ENCODE results near the gene SBNO1. TPM values are rescaled to one million over a fixed set of nuclear protein-coding genes. Genes with fewer than 3 reads are reported as not detected.
"Not testable (repeated sequence)": the region's sequence is repeated elsewhere in the genome, so short reads cannot be mapped to it uniquely, and the experiment has no call there.

Gene SBNO1
- total RNA-seq, 1 experiment from 2014 or later, result 43.8 TPM

DNA sequence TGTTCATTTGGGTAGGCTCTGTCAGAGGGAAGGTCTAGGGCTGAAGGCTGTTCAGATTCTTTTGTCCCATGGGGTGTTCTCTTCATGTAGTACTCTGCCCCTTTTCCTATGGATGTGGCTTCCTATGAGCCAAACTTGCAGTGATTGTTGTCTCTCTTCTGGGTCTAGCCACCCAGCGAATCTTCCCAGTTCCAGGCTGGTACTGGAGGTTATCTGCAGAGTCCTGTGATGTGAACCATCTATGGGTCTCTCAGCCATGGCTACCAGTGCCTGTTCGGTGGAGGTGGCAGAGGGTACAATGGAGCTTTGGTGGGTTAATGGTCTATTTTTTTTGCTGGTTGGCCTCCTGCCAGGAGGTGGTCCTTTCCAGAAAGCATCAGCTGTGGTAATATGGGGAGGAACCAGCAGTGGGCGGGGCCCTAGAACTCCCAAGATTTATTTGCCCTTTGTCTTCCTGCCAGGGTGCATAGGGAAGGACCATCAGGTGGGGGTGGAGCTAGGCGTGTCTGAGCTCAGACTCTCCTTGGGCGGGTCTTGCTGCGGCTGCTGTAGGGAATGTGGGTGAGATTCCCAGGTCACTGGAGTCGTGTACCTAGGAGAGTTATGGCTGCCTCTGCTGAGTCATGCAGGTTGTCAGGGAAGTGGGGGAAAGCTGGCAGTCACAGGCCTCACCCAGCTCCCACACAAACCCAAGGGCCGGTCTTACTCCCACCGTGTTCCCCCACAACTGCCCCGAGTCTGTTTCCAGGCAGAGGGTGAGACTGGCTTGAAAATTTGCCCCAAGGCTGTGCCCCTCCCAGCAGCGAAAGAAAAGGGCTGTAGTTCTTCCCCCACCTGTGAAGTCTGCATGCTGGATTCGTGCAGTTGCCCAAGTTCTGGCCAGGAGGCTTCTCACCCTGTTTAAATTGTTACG, 113.9 kb downstream of the SBNO1 start:
- ChIA-PET CTCF (interaction anchor here (1.3 to 1.4 kb wide), 2 partner anchors 13 to 115 kb away, joined by 3 to 7 read pairs; no protein-coding TSS in a partner anchor), POLR2A (interaction anchor here (1.0 to 1.9 kb wide), 3 partner anchors 9 to 18 kb away, joined by 5 to 13 read pairs (median 5); partner anchors contain the start of genes MPHOSPH9 and MTRFR), RAD21 (ENCODE audit: low non-redundant PET in 1 of 2, low total read pairs in 2 of 2, uncharacterized antibody in 2 of 2, unreplicated experiment in 2 of 2) (no interaction called here)
- intact Hi-C loops (cut with micrococcal nuclease), result no loop called here
- no peaks in the 10 kb centered on the region for H3K27me3 ChIP-seq (ENCODE audit: insufficient read depth, low read length)
- peak; percentile 38; the same call in 1 of the 2 replicates for TF ChIP-seq POLR2AphosphoS5 (IDR thresholded peaks at IDR 0.05; ENCODE audit: low read depth, low read length)
- no peak for TF ChIP-seq ELF1 (IDR thresholded peaks at IDR 0.05; ENCODE audit: borderline replicate concordance, low read depth)
- TSS peak; percentile 41 for BruUV-seq (replicated peaks)
- ATAC-seq (peak; percentile 87), DNase-seq (ENCODE audit: low read depth, low spot score) (peak; percentile 69)
- H3K79me2 ChIP-seq (ENCODE audit: insufficient read depth, low read length), result peaks cover 72% of the 10 kb centered on the region
- peaks cover 4 to 13% of the 10 kb centered on the region in 2 experiments; a peak in 3 of 4 replicates for H3K36me3 ChIP-seq (ENCODE audit: control insufficient read depth in 1 of 2, insufficient read depth in 2 of 2, low read length in 2 of 2)
- no peaks in the 10 kb centered on the region for H3K9me3 ChIP-seq (ENCODE audit: control insufficient read depth in 1 of 2, insufficient read depth in 1 of 2, low read depth in 1 of 2, low read length in 2 of 2)
- H3K4me1 ChIP-seq (ENCODE audit: control insufficient read depth in 1 of 2, insufficient read depth in 2 of 2, low read length in 2 of 2), result peaks cover 19 to 29% of the 10 kb centered on the region in 2 experiments
- H3K4me3 ChIP-seq (replicated peaks in 1 of 2; ENCODE audit: low read depth in 1 of 2, low read length in 2 of 2), result peak overlapping the region in 1 of 2 experiments; percentile 39; a peak in 2 of 4 replicates
- H3K9ac ChIP-seq (ENCODE audit: low read length), result peak overlapping the region; percentile 65
- H3K27ac ChIP-seq (ENCODE audit: low read depth, low read length), result peak overlapping the region; percentile 77
- no peak overlapping the region for H2AFZ ChIP-seq (ENCODE audit: low read depth, low read length, poor library complexity, severe bottlenecking)
- no peaks in the 10 kb centered on the region for H4K20me1 ChIP-seq (ENCODE audit: insufficient read depth)
- H3K9me2 ChIP-seq (ENCODE audit: insufficient read depth), result no peaks in the 10 kb centered on the region
- H3K4me2 ChIP-seq (ENCODE audit: low read length), result peak overlapping the region; percentile 71

DNA sequence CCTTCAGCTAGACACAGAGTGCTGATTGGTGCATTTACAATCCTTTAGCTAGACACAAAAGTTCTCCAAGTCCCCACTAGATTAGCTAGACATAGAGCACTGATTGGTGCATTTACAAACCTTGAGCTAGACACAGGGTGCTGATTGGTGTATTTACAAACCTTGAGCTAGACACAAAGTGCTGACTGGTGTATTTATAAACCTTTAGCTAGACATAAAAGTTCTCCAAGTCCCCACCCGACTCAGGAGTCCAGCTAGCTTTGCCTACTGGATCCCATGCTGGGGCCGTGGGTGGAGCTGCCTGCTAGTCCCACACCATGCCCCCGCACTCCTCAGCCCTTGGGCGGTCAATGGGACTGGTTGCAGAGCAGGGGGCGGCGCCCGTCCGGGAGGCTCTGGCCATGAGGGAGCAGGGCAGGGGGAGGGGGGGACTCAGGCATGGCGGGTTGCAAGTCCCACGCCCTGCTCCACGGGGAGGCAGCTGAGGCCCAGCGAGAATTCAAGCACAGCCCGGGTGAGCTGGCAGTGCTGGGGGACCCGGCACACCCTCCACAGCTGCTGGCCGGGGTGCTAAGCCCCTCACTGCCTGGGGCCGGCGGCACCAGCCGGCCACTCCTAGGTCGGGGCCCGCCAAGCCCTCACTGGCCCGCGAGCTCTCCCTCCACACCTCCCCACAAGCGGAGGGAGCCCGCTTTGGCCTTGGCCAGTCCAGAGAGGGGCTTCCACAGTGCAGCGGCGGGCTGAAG, 115.5 kb downstream of the SBNO1 start:
- H3K27ac ChIP-seq (ENCODE audit: low read depth, low read length), result peak overlapping the region; percentile 8; the same call in 1 of the 2 replicates
- H3K9me2 ChIP-seq (ENCODE audit: insufficient read depth); H2AFZ ChIP-seq (ENCODE audit: low read depth, low read length, poor library complexity, severe bottlenecking); H4K20me1 ChIP-seq (ENCODE audit: insufficient read depth); BruUV-seq (replicated peaks); H3K4me3 ChIP-seq (replicated peaks in 1 of 2; ENCODE audit: low read depth in 1 of 2, low read length in 2 of 2); H3K9ac ChIP-seq (ENCODE audit: low read length); H3K36me3 ChIP-seq (ENCODE audit: control insufficient read depth in 1 of 2, insufficient read depth in 2 of 2, low read length in 2 of 2); H3K4me2 ChIP-seq (ENCODE audit: low read length); RAD21 ChIA-PET (ENCODE audit: low non-redundant PET in 1 of 2, low total read pairs in 2 of 2, uncharacterized antibody in 2 of 2, unreplicated experiment in 2 of 2); ATAC-seq; H3K27me3 ChIP-seq (ENCODE audit: insufficient read depth, low read length); DNase-seq (ENCODE audit: low read depth, low spot score); H3K9me3 ChIP-seq (ENCODE audit: control insufficient read depth in 1 of 2, insufficient read depth in 1 of 2, low read depth in 1 of 2, low read length in 2 of 2); intact Hi-C loops (cut with micrococcal nuclease): not testable (repeated sequence)
- H3K79me2 ChIP-seq (ENCODE audit: insufficient read depth, low read length), result peaks cover 77% of the 10 kb centered on the region
- ChIA-PET POLR2A (interaction anchor here (3.0 kb wide), 1 partner anchor 16 kb away, joined by 19 read pairs; the partner anchor contains the start of genes MPHOSPH9 and MTRFR), CTCF (interaction anchor here (0.8 to 0.9 kb wide), 2 partner anchors 11 to 16 kb away, joined by 3 read pairs; partner anchors contain the start of genes MPHOSPH9 and MTRFR)
- H3K4me1 ChIP-seq (ENCODE audit: control insufficient read depth in 1 of 2, insufficient read depth in 2 of 2, low read length in 2 of 2), result peaks cover 19 to 29% of the 10 kb centered on the region in 2 experiments

DNA sequence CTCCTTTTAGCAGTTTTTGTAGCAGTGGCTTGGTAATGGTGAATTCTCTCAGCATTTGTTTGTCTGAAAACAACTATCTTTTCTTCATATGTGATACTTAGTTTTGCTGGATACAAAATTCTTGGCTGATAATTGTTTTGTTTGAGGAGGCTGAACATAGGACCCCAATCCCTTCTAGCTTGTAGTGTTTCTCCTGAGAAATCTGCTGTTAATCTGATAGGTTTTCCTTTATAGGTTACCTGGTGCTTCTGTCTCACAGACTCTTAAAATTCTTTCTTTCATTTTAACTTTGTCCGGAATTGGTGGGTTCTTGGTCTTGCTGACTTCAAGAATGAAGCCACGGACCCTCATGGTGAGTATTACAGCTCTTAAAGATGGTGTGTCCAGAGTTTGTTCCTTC, 116.5 kb downstream of the SBNO1 start:
- H4K20me1 ChIP-seq (ENCODE audit: insufficient read depth); DNase-seq (ENCODE audit: low read depth, low spot score); intact Hi-C loops (cut with micrococcal nuclease); H3K27me3 ChIP-seq (ENCODE audit: insufficient read depth, low read length); H3K9ac ChIP-seq (ENCODE audit: low read length); H3K9me2 ChIP-seq (ENCODE audit: insufficient read depth); BruUV-seq (replicated peaks); H2AFZ ChIP-seq (ENCODE audit: low read depth, low read length, poor library complexity, severe bottlenecking); H3K4me3 ChIP-seq (replicated peaks in 1 of 2; ENCODE audit: low read depth in 1 of 2, low read length in 2 of 2); RAD21 ChIA-PET (ENCODE audit: low non-redundant PET in 1 of 2, low total read pairs in 2 of 2, uncharacterized antibody in 2 of 2, unreplicated experiment in 2 of 2); H3K4me2 ChIP-seq (ENCODE audit: low read length); H3K36me3 ChIP-seq (ENCODE audit: control insufficient read depth in 1 of 2, insufficient read depth in 2 of 2, low read length in 2 of 2); H3K27ac ChIP-seq (ENCODE audit: low read depth, low read length); ATAC-seq; H3K9me3 ChIP-seq (ENCODE audit: control insufficient read depth in 1 of 2, insufficient read depth in 1 of 2, low read depth in 1 of 2, low read length in 2 of 2): not testable (repeated sequence)
- POLR2A ChIA-PET, result interaction anchor here (3.0 kb wide), 1 partner anchor 15 kb away, joined by 19 read pairs; the partner anchor contains the start of genes MPHOSPH9 and MTRFR
- H3K4me1 ChIP-seq (ENCODE audit: control insufficient read depth in 1 of 2, insufficient read depth in 2 of 2, low read length in 2 of 2), result peaks cover 19 to 29% of the 10 kb centered on the region in 2 experiments
- CTCF ChIA-PET, result interaction anchor here (0.9 to 1.1 kb wide), 2 partner anchors 10 kb away, joined by 3 read pairs; no protein-coding TSS in a partner anchor
- H3K79me2 ChIP-seq (ENCODE audit: insufficient read depth, low read length), result peaks cover 67% of the 10 kb centered on the region

Data from HCT116 (cell line).